SK-N-SH (cell line): ENCODE results near the gene HAUS7. TPM values are rescaled to one million over a fixed set of nuclear protein-coding genes. Genes with fewer than 3 reads are reported as not detected.

ENCODE experiments used
- CTCF ChIA-PET: fragments of 300-600, 350-600 bp; formaldehyde crosslinking; extraction: SDS; loops from one replicate; lab custom pipeline; 2021; lab: Yijun Ruan, JAX
- POLR2A ChIA-PET: fragments of 350-600 bp; sonication (Branson Sonifier 250); formaldehyde crosslinking; extraction: SDS; loops from one replicate; lab custom pipeline; 2020; ENCODE audit warnings: antibody characterized with exemption, inconsistent platforms; lab: Yijun Ruan, JAX
- DNase-seq: peaks from one replicate; pipeline ENCODE4 v3.0.0; 2012
- H2AFZ ChIP-seq: fragments of 200-600 bp; sonication (generic); 2 replicates; pipeline ENCODE4 v1.8.1; 2016; ENCODE audit warnings: antibody characterized with exemption, mild to moderate bottlenecking, low read depth
- H3F3A ChIP-seq: fragments of 200-600 bp; sonication (generic); replicated peaks from 2 replicates; pipeline ENCODE3; 2016; ENCODE audit warnings: antibody characterized with exemption, mild to moderate bottlenecking; ENCODE audit not compliant: insufficient read depth
- H3K27ac ChIP-seq, 2 experiments: fragments of 200-500 bp in 1 of 2; fragments of 200-600 bp in 1 of 2; sonication (Bioruptor generic) in 1 of 2; sonication (generic), shearing (Covaris generic) in 1 of 2; 2 replicates each; pipeline versions ENCODE4 v1.5.1 to v1.6.1; 2014 to 2016; ENCODE audit warnings: low read depth in 2 of 2, inconsistent platforms in 1 of 2, low read length in 1 of 2, mild to moderate bottlenecking in 1 of 2, mixed read lengths in 1 of 2
- H3K27me3 ChIP-seq: fragments of 200-600 bp; sonication (generic), shearing (Covaris generic); 2 replicates; pipeline ENCODE4 v1.6.1; 2016; ENCODE audit warnings: mixed run types; ENCODE audit not compliant: insufficient read depth
- H3K36me3 ChIP-seq, 2 experiments: fragments of 200-500 bp in 1 of 2; fragments of 200-600 bp in 1 of 2; sonication (Bioruptor generic) in 1 of 2; sonication (generic) in 1 of 2; replicated peaks in 1 of 2; 2 replicates each; pipeline versions ENCODE3 to v1.5.1; 2014 to 2016; ENCODE audit warnings: low read length in 1 of 2, mild to moderate bottlenecking in 1 of 2; ENCODE audit not compliant: insufficient read depth in 2 of 2, control insufficient read depth in 1 of 2
- H3K4me1 ChIP-seq, 2 experiments: fragments of 200-500 bp in 1 of 2; fragments of 200-600 bp in 1 of 2; sonication (Bioruptor generic) in 1 of 2; sonication (generic), shearing (Covaris generic) in 1 of 2; 2 replicates each; pipeline versions ENCODE4 v1.5.1 to v1.6.1; 2014 to 2016; ENCODE audit warnings: low read depth in 1 of 2, low read length in 1 of 2, mixed run types in 1 of 2; ENCODE audit not compliant: insufficient read depth in 2 of 2, control insufficient read depth in 1 of 2
- H3K4me2 ChIP-seq: fragments of 200-600 bp; sonication (generic), shearing (Covaris generic); 2 replicates; pipeline ENCODE4 v1.6.1; 2017; ENCODE audit warnings: mixed run types
- H3K4me3 ChIP-seq, 2 experiments: fragments of 200-500 bp in 1 of 2; fragments of 200-600 bp in 1 of 2; sonication (Bioruptor generic) in 1 of 2; sonication (generic), shearing (Covaris generic) in 1 of 2; 2 replicates each; pipeline versions ENCODE4 v1.5.1 to v1.8.1; 2014 to 2016; ENCODE audit warnings: low read depth in 2 of 2, inconsistent platforms in 1 of 2, low read length in 1 of 2, mild to moderate bottlenecking in 1 of 2, mixed read lengths in 1 of 2, moderate library complexity in 1 of 2
- H3K79me2 ChIP-seq: fragments of 200-600 bp; sonication (generic); 2 replicates; pipeline ENCODE4 v1.8.1; 2017; ENCODE audit warnings: mild to moderate bottlenecking; ENCODE audit not compliant: insufficient read depth
- H3K9ac ChIP-seq: fragments of 200-600 bp; sonication (generic); 2 replicates; pipeline ENCODE4 v1.6.1; 2017; ENCODE audit warnings: mixed run types
- H3K9me2 ChIP-seq: fragments of 200-600 bp; sonication (generic); 2 replicates; pipeline ENCODE4 v1.6.1; 2017; ENCODE audit warnings: mixed run types
- H3K9me3 ChIP-seq: fragments of 200-600 bp; sonication (generic); 2 replicates; pipeline ENCODE4 v1.6.1; 2017; ENCODE audit warnings: mixed run types, mild to moderate bottlenecking, moderate library complexity
- H4K20me1 ChIP-seq: fragments of 200-600 bp; sonication (generic); 2 replicates; pipeline ENCODE4 v1.6.1; 2017; ENCODE audit warnings: mild to moderate bottlenecking, mixed run types; ENCODE audit not compliant: insufficient read depth
- CHD2 ChIP-seq: fragments of 150-350 bp; IDR thresholded peaks from 2 replicates; pipeline ENCODE4 v1.6.1; 2018; ENCODE audit warnings: low read length; ENCODE audit not compliant: partially characterized antibody
- ELF1 ChIP-seq: IDR thresholded peaks from 2 replicates; pipeline ENCODE4 v1.4.0; 2012
- EP300 ChIP-seq, 2 experiments: IDR thresholded peaks; 2 replicates each; pipeline versions ENCODE4 v1.4.0 to v1.6.1; 2012; ENCODE audit warnings: borderline replicate concordance in 1 of 2, low read depth in 1 of 2, low read length in 1 of 2
- EZH2phosphoT487 ChIP-seq: fragments of 200-600 bp; sonication (generic); IDR thresholded peaks from 2 replicates; pipeline ENCODE4 v1.6.1; 2017; ENCODE audit warnings: low read depth, mixed run types, mild to moderate bottlenecking, antibody characterized with exemption, moderate library complexity, borderline replicate concordance
- FOSL2 ChIP-seq: IDR thresholded peaks from 2 replicates; pipeline ENCODE4 v1.4.0; 2012; ENCODE audit warnings: low read depth, mild to moderate bottlenecking, moderate library complexity, borderline replicate concordance
- NRF1 ChIP-seq: IDR thresholded peaks from 2 replicates; pipeline ENCODE4 v1.6.1; 2012; ENCODE audit warnings: low read depth, mild to moderate bottlenecking, low read length
- RFX5 ChIP-seq: IDR thresholded peaks from 2 replicates; pipeline ENCODE4 v1.6.1; 2012; ENCODE audit warnings: mild to moderate bottlenecking, improper control_type of control experiment, low read length
- SIN3A ChIP-seq: IDR thresholded peaks from 2 replicates; pipeline ENCODE4 v1.6.1; 2012; ENCODE audit warnings: low read depth, mild to moderate bottlenecking, low read length, moderate library complexity, borderline replicate concordance
- TAF1 ChIP-seq: IDR thresholded peaks from 2 replicates; pipeline ENCODE4 v1.6.1; 2012; ENCODE audit warnings: low read depth, mild to moderate bottlenecking, low read length, moderate library complexity, borderline replicate concordance
- WGBS: methylation state at CpG from one replicate; pipeline ENCODE4 v1.1.6; 2017; ENCODE audit warnings: low lambda C conversion rate; 5-methylcytosine and 5-hydroxymethylcytosine counted together
- polyA plus RNA-seq, 3 experiments: library from polyadenylated mRNA; depleted of rRNA; stranded (reverse); fragments of >200 nt; gene quantifications; 2 replicates each; pipeline ENCODE4 v1.2.3, GENCODE V29; 2012
- TF ChIP-seq, protein P1 (sequence below): fragments of 200-600 bp; sonication (generic); IDR thresholded peaks from 2 replicates; pipeline ENCODE4 v1.6.1; 2017; ENCODE audit warnings: antibody characterized with exemption, mild to moderate bottlenecking, moderate library complexity
- TF ChIP-seq, protein P2 (sequence below): IDR thresholded peaks from 2 replicates; pipeline ENCODE4 v1.4.0; 2012; ENCODE audit warnings: low read depth
- TF ChIP-seq, protein P3 (sequence below): IDR thresholded peaks from 2 replicates; pipeline ENCODE4 v1.4.0; 2012; ENCODE audit warnings: low read depth, borderline replicate concordance
- TF ChIP-seq, protein P4 (sequence below): IDR thresholded peaks from 2 replicates; pipeline ENCODE4 v1.6.1; 2012; ENCODE audit warnings: mild to moderate bottlenecking, low read depth, low read length, moderate library complexity
- TF ChIP-seq, protein P5 (sequence below): fragments of 150-350 bp; IDR thresholded peaks from 2 replicates; pipeline ENCODE4 v1.6.1; 2016; ENCODE audit warnings: mild to moderate bottlenecking, low read depth, low read length
- TF ChIP-seq, protein P6 (sequence below): fragments of 150-350 bp; IDR thresholded peaks from 2 replicates; pipeline ENCODE4 v1.6.1; 2017; ENCODE audit warnings: antibody characterized with exemption, low read length, low read depth, borderline replicate concordance

HAUS7 gene
- polyA plus RNA-seq, 1 of the 3 experiments (the other 2 are of a cell fraction): 39.7 TPM

DNA sequence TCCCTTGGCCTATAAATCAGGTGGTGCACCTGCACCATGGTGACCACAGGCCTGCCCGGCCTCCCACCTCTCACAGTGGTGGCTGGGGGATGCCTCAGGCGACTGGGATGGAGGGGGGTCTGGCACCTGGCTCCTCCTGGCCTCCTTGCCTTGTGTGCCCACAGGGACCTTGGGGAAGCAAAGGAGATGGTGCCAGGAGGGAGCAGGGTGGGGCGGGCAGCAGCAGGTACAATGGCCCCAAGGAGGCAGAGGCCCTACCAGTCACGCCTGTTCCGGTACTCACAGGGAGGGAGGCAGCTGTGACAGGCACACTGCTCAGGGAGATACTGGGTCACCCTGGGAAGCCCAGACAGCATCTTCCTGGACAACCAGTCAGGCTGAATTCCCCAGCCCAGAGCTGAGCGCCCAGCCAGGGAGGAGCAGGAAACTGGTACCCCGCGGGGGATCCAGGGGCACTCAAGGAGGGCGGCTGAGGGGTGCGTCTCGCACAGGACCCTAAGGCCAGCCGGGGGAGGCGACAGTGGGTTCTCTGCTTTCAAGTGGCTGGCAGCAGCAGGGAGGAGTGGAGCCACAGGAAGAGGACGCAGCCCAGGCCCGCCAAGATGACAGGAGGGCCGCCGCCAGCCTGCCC, 23.3 kb downstream of the HAUS7 start:
- Histone ChIP-seq H3K9ac (no peak overlapping the region), H3K27ac (no peak overlapping the region), H3K4me3 (no peak overlapping the region), H3K4me2 (no peak overlapping the region), H2AFZ (no peak overlapping the region), H3K9me3 (no peaks in the 10 kb centered on the region), H3K4me1 (no peaks in the 10 kb centered on the region), H3F3A (no peaks in the 10 kb centered on the region), H4K20me1 (no peaks in the 10 kb centered on the region), H3K36me3 (peaks cover 0 to 2% of the 10 kb centered on the region in 2 experiments), H3K79me2 (no peaks in the 10 kb centered on the region), H3K9me2 (no peaks in the 10 kb centered on the region), H3K27me3 (peaks cover 30% of the 10 kb centered on the region)
- DNase-seq: no peak
- TF ChIP-seq, protein P1, sequence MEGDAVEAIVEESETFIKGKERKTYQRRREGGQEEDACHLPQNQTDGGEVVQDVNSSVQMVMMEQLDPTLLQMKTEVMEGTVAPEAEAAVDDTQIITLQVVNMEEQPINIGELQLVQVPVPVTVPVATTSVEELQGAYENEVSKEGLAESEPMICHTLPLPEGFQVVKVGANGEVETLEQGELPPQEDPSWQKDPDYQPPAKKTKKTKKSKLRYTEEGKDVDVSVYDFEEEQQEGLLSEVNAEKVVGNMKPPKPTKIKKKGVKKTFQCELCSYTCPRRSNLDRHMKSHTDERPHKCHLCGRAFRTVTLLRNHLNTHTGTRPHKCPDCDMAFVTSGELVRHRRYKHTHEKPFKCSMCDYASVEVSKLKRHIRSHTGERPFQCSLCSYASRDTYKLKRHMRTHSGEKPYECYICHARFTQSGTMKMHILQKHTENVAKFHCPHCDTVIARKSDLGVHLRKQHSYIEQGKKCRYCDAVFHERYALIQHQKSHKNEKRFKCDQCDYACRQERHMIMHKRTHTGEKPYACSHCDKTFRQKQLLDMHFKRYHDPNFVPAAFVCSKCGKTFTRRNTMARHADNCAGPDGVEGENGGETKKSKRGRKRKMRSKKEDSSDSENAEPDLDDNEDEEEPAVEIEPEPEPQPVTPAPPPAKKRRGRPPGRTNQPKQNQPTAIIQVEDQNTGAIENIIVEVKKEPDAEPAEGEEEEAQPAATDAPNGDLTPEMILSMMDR: no peak
- TF ChIP-seq RFX5 (no peak), TAF1 (no peak), EZH2phosphoT487 (no peak), ELF1 (no peak), CHD2 (no peak), SIN3A (no peak), EP300 (IDR thresholded peaks at IDR 0.05; ENCODE audit: borderline replicate concordance in 1 of 2, low read depth in 1 of 2, low read length in 1 of 2) (no peak), NRF1 (no peak), FOSL2 (no peak)
- TF ChIP-seq, protein P2, sequence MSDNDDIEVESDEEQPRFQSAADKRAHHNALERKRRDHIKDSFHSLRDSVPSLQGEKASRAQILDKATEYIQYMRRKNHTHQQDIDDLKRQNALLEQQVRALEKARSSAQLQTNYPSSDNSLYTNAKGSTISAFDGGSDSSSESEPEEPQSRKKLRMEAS: no peak
- TF ChIP-seq, protein P3, sequence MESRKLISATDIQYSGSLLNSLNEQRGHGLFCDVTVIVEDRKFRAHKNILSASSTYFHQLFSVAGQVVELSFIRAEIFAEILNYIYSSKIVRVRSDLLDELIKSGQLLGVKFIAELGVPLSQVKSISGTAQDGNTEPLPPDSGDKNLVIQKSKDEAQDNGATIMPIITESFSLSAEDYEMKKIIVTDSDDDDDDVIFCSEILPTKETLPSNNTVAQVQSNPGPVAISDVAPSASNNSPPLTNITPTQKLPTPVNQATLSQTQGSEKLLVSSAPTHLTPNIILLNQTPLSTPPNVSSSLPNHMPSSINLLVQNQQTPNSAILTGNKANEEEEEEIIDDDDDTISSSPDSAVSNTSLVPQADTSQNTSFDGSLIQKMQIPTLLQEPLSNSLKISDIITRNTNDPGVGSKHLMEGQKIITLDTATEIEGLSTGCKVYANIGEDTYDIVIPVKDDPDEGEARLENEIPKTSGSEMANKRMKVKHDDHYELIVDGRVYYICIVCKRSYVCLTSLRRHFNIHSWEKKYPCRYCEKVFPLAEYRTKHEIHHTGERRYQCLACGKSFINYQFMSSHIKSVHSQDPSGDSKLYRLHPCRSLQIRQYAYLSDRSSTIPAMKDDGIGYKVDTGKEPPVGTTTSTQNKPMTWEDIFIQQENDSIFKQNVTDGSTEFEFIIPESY: no peak
- TF ChIP-seq, protein P4, sequence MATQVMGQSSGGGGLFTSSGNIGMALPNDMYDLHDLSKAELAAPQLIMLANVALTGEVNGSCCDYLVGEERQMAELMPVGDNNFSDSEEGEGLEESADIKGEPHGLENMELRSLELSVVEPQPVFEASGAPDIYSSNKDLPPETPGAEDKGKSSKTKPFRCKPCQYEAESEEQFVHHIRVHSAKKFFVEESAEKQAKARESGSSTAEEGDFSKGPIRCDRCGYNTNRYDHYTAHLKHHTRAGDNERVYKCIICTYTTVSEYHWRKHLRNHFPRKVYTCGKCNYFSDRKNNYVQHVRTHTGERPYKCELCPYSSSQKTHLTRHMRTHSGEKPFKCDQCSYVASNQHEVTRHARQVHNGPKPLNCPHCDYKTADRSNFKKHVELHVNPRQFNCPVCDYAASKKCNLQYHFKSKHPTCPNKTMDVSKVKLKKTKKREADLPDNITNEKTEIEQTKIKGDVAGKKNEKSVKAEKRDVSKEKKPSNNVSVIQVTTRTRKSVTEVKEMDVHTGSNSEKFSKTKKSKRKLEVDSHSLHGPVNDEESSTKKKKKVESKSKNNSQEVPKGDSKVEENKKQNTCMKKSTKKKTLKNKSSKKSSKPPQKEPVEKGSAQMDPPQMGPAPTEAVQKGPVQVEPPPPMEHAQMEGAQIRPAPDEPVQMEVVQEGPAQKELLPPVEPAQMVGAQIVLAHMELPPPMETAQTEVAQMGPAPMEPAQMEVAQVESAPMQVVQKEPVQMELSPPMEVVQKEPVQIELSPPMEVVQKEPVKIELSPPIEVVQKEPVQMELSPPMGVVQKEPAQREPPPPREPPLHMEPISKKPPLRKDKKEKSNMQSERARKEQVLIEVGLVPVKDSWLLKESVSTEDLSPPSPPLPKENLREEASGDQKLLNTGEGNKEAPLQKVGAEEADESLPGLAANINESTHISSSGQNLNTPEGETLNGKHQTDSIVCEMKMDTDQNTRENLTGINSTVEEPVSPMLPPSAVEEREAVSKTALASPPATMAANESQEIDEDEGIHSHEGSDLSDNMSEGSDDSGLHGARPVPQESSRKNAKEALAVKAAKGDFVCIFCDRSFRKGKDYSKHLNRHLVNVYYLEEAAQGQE: no peak
- TF ChIP-seq, protein P5, sequence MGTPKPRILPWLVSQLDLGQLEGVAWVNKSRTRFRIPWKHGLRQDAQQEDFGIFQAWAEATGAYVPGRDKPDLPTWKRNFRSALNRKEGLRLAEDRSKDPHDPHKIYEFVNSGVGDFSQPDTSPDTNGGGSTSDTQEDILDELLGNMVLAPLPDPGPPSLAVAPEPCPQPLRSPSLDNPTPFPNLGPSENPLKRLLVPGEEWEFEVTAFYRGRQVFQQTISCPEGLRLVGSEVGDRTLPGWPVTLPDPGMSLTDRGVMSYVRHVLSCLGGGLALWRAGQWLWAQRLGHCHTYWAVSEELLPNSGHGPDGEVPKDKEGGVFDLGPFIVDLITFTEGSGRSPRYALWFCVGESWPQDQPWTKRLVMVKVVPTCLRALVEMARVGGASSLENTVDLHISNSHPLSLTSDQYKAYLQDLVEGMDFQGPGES: no peak
- TF ChIP-seq, protein P6, sequence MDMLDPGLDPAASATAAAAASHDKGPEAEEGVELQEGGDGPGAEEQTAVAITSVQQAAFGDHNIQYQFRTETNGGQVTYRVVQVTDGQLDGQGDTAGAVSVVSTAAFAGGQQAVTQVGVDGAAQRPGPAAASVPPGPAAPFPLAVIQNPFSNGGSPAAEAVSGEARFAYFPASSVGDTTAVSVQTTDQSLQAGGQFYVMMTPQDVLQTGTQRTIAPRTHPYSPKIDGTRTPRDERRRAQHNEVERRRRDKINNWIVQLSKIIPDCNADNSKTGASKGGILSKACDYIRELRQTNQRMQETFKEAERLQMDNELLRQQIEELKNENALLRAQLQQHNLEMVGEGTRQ: no peak
- WGBS: 63% methylated on average over 3 of the region's 17 CpGs
- ChIA-PET CTCF (interaction anchor here (1.2 kb wide), 1 partner anchor 62 kb away, joined by 3 read pairs; no protein-coding TSS in a partner anchor), POLR2A (no interaction called here)
